Measurements from ENCODE around the gene RASGRP2. TPM values are rescaled to one million over a fixed set of nuclear protein-coding genes. Genes with fewer than 3 reads are reported as not detected.

The RASGRP2 gene
- total and polyA plus RNA-seq, 2 experiments from 2014 or later: 30.1 to 50.4 TPM

GRCh38 chr11:64784813-64785581 is 41.1 kb upstream of the RASGRP2 start:
- no peak for ATAC-seq

More at GRCh38 chr11:64784813-64785581, 41.1 kb upstream of the RASGRP2 start:
- H3K36me3 ChIP-seq (ENCODE audit: insufficient read depth): no peaks in the 10 kb centered on the region
- no peak overlapping the region for H3K4me3 ChIP-seq
- no peak overlapping the region for H2AFZ ChIP-seq
- H3K9me2 ChIP-seq (ENCODE audit: insufficient read depth): no peaks in the 10 kb centered on the region
- H3K27me3 Mint-ChIP-seq (ENCODE audit: insufficient read depth, low read depth, poor library complexity): peaks cover 3% of the 10 kb centered on the region
- peaks cover 5% of the 10 kb centered on the region; the same call in 1 of the 2 replicates for H3K79me2 ChIP-seq (replicated peaks; ENCODE audit: insufficient read depth)
- H3K4me1 Mint-ChIP-seq: peaks cover 4% of the 10 kb centered on the region; the same call in 2 of the 3 replicates
- no peak for DNase-seq (ENCODE audit: low spot score)
- no peak overlapping the region for H3K4me2 ChIP-seq
- H4K20me1 ChIP-seq (replicated peaks; ENCODE audit: insufficient read depth): no peaks in the 10 kb centered on the region
- no peaks in the 10 kb centered on the region for H3K36me3 Mint-ChIP-seq (ENCODE audit: low read depth)
- no peak overlapping the region for H3K27ac ChIP-seq (ENCODE audit: low read depth)
- 0 out of 2 replicates have a peak, but pooled peaks cover 2% of the 10 kb centered on the region for H3K4me1 ChIP-seq (ENCODE audit: insufficient read depth)
- H3K27ac Mint-ChIP-seq: no peak overlapping the region
- H3F3A ChIP-seq (replicated peaks; ENCODE audit: low read depth): 0 out of 2 replicates have a peak, but pooled peaks cover under 1% of the 10 kb centered on the region
- no peaks in the 10 kb centered on the region for H3K27me3 ChIP-seq (ENCODE audit: insufficient read depth)
- H3K4me3 Mint-ChIP-seq: no peak overlapping the region
- H3K9me3 Mint-ChIP-seq: no peaks in the 10 kb centered on the region
- TF ChIP-seq ZNF462 (CRISPR knock-in tag; IDR thresholded peaks at IDR 0.05): no peak
- TF ChIP-seq ZNF114 (CRISPR knock-in tag; IDR thresholded peaks at IDR 0.05): no peak
- no peak for TF ChIP-seq CTCF (conservative IDR thresholded peaks at IDR 0.05; ENCODE audit: low read depth in 2 of 2)
- no peak for TF ChIP-seq ZNF331 (CRISPR knock-in tag; IDR thresholded peaks at IDR 0.05; ENCODE audit: low read depth)
- no peak for TF ChIP-seq ETS1 (IDR thresholded peaks at IDR 0.05)
- TF ChIP-seq POLR2AphosphoS5 (IDR thresholded peaks at IDR 0.05; ENCODE audit: low read depth): no peak
- TF ChIP-seq JUNB (IDR thresholded peaks at IDR 0.05; ENCODE audit: unreplicated experiment): no peak
- TF ChIP-seq EZH2 (IDR thresholded peaks at IDR 0.05; ENCODE audit: low read depth, unreplicated experiment): no peak
- no peak for TF ChIP-seq STAT1 (IDR thresholded peaks at IDR 0.05; ENCODE audit: unreplicated experiment)
- TF ChIP-seq NANOG (IDR thresholded peaks at IDR 0.05; ENCODE audit: borderline replicate concordance): no peak
- no peak for TF ChIP-seq EZH2phosphoT487 (IDR thresholded peaks at IDR 0.05; ENCODE audit: unreplicated experiment)
- TF ChIP-seq CREB1 (CRISPR knock-in tag; IDR thresholded peaks at IDR 0.05; ENCODE audit: low read depth): no peak
- TF ChIP-seq REST (IDR thresholded peaks at IDR 0.05; ENCODE audit: unreplicated experiment): no peak

All from GM23338 (cell line).